ENCODE measurements around the gene FLNA. TPM values are rescaled to one million over a fixed set of nuclear protein-coding genes. Genes with fewer than 3 reads are reported as not detected.
A peak's percentile ranks its signal among the peaks of the same experiment; 100 is the strongest.

Gene FLNA
- total and polyA plus RNA-seq, 10 donors, result 259 to 1,447 (median 600) TPM

GRCh38 chrX:154358011-154358410, 16.4 kb downstream of the FLNA start:
- intact Hi-C loops (cut with DNase I; ENCODE audit: low total_unique reads), result no loop called here
- H3K27ac ChIP-seq, result peak overlapping the region in 1 of 8 donors; percentile 16

DNA sequence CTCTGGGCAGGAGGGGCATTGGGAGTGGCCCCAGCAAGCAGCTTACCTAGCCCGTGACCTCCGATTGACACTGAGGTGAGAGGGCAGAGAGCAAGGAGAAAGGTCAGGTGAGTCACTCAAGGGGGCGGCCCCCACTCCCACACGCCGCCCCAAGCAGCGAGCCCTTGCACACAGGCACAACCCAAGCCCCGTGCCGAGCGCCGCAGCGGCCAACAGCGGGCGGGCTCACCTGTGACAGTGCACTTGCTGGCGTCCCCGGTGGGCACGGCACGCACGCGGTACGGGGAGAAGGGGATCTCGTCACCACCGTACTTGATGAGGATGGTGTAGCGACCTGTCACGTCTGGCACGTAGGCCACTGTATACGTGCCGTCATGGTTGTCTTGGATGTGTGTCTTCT, 17.2 kb downstream of the FLNA start:
- Histone ChIP-seq H3K27ac (peak overlapping the region in 2 of 8 donors; percentile 2 to 16), H3K9me3 (no peaks in the 10 kb centered on the region), H3K4me3 (no peak overlapping the region), H3K4me1 (peaks cover 0 to 34% (median 2%) of the 10 kb centered on the region in 6 donors), H3K27me3 (replicated peaks in 1 of 7) (no peaks in the 10 kb centered on the region), H3K36me3 (peaks cover 0 to 100% (median 92%) of the 10 kb centered on the region in 6 donors)
- 89 to 94% (median 90%) methylated on average over 10 to 27 of the region's 27 CpGs for WGBS, 5 donors
- intact Hi-C loops (cut with DNase I; ENCODE audit: low total_unique reads), result no loop called here
- TF ChIP-seq POLR2A (IDR thresholded peaks at IDR 0.05), result no peak
- peak; percentile 27 to 63 (median 33) for TF ChIP-seq POLR2AphosphoS5 (IDR thresholded peaks at IDR 0.05)
- TF ChIP-seq CTCF (IDR thresholded peaks at IDR 0.05 in 8 of 11, conservative IDR thresholded peaks at IDR 0.05 in 3 of 11), result no peak
- DNase-seq, result no peak

More at GRCh38 chrX:154358011-154358410, 16.4 kb downstream of the FLNA start:
- Histone ChIP-seq H3K27me3 (replicated peaks in 1 of 7) (no peaks in the 10 kb centered on the region), H3K36me3 (peaks cover 0 to 100% (median 91%) of the 10 kb centered on the region in 6 donors), H3K4me1 (peaks cover 0 to 26% (median 0%) of the 10 kb centered on the region in 6 donors), H3K9me3 (no peaks in the 10 kb centered on the region), H3K4me3 (no peak overlapping the region)
- TF ChIP-seq POLR2AphosphoS5 (IDR thresholded peaks at IDR 0.05), result peak in 2 of 3 donors; percentile 3 to 48
- TF ChIP-seq CTCF (IDR thresholded peaks at IDR 0.05 in 8 of 11, conservative IDR thresholded peaks at IDR 0.05 in 3 of 11), result no peak
- TF ChIP-seq POLR2A (IDR thresholded peaks at IDR 0.05), result no peak
- 92 to 98% (median 96%) methylated on average over 8 to 11 of the region's 11 CpGs; no CpG with 5 or more reads in 1 of the 5 donors for WGBS, 5 donors
- DNase-seq, result no peak

DNA sequence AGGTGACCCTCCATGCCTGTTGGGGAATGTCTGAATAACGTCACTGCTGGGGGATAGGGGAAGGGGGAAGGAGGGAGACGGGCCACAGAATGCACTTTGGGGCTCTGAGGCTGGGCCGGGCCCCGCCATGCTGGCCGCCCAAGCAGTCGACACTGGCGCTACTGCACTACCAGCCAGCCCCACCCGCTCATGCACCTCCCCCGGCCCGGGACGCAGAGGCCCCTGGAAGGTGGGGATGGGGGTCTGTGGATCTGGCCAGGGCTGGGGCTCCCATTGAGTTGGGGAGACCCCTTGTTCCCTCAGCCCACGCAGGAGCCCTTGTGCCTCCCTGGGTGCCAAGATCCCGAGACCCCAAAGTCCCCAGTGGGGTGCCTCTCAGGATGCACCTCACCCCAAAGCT, 17.8 kb downstream of the FLNA start:
- DNase-seq, result no peak
- Histone ChIP-seq H3K36me3 (peaks cover 0 to 100% (median 91%) of the 10 kb centered on the region in 6 donors), H3K4me1 (peaks cover 0 to 40% (median 8%) of the 10 kb centered on the region in 6 donors), H3K4me3 (no peak overlapping the region), H3K27me3 (replicated peaks in 1 of 7) (no peaks in the 10 kb centered on the region), H3K27ac (peak overlapping the region in 2 of 8 donors; percentile 2 to 85), H3K9me3 (no peaks in the 10 kb centered on the region)
- WGBS, 5 donors, result 75 to 98% (median 82%) methylated on average over 6 to 13 of the region's 13 CpGs; no CpG with 5 or more reads in 1 of the 5 donors
- TF ChIP-seq POLR2AphosphoS5 (IDR thresholded peaks at IDR 0.05) (no peak), POLR2A (IDR thresholded peaks at IDR 0.05) (no peak), CTCF (IDR thresholded peaks at IDR 0.05 in 8 of 11, conservative IDR thresholded peaks at IDR 0.05 in 3 of 11) (no peak)
- intact Hi-C loops (cut with DNase I; ENCODE audit: low total_unique reads), result no loop called here

DNA sequence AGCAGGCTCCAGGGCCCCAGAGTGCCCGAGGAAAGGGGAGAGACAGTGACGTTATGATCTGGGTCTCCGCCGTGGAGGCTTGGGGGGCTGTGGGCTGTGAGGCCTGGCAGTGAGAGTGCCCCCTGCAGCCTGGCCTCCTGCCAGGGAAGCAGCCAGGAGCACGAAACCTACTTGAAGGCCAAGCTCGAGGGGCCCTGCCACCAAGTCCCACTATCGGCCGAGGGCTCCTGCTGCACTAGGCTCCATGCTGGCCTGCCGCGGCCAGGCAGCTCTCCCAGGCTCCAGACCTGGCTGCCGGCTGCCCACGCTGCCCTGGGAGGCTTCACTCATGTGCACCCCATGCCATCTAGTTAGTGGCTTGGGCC, 18.7 kb downstream of the FLNA start:
- Histone ChIP-seq H3K27me3 (replicated peaks in 1 of 7) (no peaks in the 10 kb centered on the region), H3K9me3 (no peaks in the 10 kb centered on the region), H3K4me1 (peaks cover 0 to 48% (median 16%) of the 10 kb centered on the region in 6 donors), H3K4me3 (no peak overlapping the region), H3K27ac (peak overlapping the region in 2 of 8 donors; percentile 7 to 85), H3K36me3 (peaks cover 0 to 100% (median 92%) of the 10 kb centered on the region in 6 donors)
- no peak for DNase-seq
- TF ChIP-seq POLR2A (IDR thresholded peaks at IDR 0.05), result no peak
- TF ChIP-seq POLR2AphosphoS5 (IDR thresholded peaks at IDR 0.05), result peak in 1 of 3 donors; percentile 1
- intact Hi-C loops (cut with DNase I; ENCODE audit: low total_unique reads), result no loop called here
- WGBS, 5 donors, result 75 to 89% (median 85%) methylated on average over 6 to 12 of the region's 12 CpGs
